A549 treated with AZD9567 at 1 μM for 4 hours (cell line): ENCODE data around the gene RBPMS2. TPM values are rescaled to one million over a fixed set of nuclear protein-coding genes. Genes with fewer than 3 reads are reported as not detected.

Source experiments
- total RNA-seq: library from RNA; stranded (reverse); fragments of 200-300 nt; extraction: Qiagen RNA extraction; gene quantifications from 5 replicates; pipeline ENCODE4 v1.2.3, GENCODE V29; 2022; ENCODE audit not compliant: insufficient read depth

RBPMS2 gene
- total RNA-seq = 6.3 to 8.7 TPM (median 7.5 TPM) in 5 replicates

GRCh38 chr15:64775551-64776401, at the start of gene RBPMS2:
RBPMS2 (minus strand) TSS chr15:64775589; CDS start chr15:64775319, 270 bp downstream.

Other genes starting within 250 kb of the RBPMS2 start
- 11.5 to 20.5 TPM (median 19.8 TPM) in 5 replicates for gene PIF1, start 50.1 kb upstream of the RBPMS2 start, total RNA-seq
- gene PLEKHO2, start 66.3 kb upstream of the RBPMS2 start, total RNA-seq = 6.2 to 8.1 TPM (median 6.5 TPM) in 5 replicates
- 1.3 to 1.9 TPM (median 1.6 TPM) in 5 replicates for gene ANKDD1A, start 136.3 kb upstream of the RBPMS2 start, total RNA-seq
- 112 to 125 TPM (median 117 TPM) in 5 replicates for gene SPG21, start 214.3 kb upstream of the RBPMS2 start, total RNA-seq